GM12873 (cell line): ENCODE results near the gene IFT22.

Experiments used
- TF ChIP-seq, protein P1 (sequence below): IDR thresholded peaks from 2 replicates; pipeline ENCODE4 v1.5.1; 2012; ENCODE audit warnings: low read depth, mild to moderate bottlenecking, moderate library complexity, low read length, control low read depth; ENCODE audit not compliant: insufficient read depth; ENCODE audit errors: missing control alignments

The IFT22 gene

DNA sequence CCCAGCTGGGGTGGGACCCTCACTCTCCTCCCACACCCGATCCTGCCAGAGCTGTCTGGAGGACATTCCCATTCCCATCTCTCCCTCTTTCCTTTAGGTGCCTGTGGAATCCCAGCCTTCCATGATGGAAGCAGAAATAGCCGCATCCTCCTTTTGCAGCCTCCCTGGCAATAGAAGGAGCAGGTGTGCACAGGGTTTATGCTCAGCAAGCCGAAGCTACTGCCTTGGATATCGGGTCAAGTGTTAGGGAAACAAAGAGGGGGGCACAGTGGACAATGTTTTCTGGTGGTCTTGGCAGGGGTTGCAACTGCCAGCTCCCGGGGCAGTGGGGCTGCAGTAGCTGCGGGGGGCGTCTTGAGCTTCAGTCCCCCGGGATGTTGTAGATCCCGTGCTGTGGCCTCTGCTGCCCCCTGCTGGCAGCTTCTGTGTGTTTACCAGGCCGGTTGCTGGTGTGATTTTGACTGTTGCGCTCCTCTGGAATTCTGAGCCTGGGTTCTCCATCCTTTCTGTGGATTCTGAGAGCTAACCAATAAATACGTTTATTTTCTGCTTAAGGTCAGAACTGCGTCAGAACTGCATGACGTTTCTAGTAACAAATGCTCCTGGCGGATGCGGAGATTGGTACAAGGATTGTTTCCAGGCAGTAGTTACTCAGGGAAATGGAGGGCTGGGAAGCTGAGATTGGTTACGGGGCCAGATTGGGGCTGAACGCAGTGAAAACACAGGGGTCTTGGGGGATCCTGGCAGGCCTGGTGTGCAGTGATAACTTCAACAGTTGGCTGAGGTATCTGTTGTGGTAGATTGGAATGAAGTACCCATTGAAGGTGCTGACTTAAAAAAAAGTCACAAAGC lies 31.2 kb downstream of the IFT22 start:
- TF ChIP-seq, protein P1, sequence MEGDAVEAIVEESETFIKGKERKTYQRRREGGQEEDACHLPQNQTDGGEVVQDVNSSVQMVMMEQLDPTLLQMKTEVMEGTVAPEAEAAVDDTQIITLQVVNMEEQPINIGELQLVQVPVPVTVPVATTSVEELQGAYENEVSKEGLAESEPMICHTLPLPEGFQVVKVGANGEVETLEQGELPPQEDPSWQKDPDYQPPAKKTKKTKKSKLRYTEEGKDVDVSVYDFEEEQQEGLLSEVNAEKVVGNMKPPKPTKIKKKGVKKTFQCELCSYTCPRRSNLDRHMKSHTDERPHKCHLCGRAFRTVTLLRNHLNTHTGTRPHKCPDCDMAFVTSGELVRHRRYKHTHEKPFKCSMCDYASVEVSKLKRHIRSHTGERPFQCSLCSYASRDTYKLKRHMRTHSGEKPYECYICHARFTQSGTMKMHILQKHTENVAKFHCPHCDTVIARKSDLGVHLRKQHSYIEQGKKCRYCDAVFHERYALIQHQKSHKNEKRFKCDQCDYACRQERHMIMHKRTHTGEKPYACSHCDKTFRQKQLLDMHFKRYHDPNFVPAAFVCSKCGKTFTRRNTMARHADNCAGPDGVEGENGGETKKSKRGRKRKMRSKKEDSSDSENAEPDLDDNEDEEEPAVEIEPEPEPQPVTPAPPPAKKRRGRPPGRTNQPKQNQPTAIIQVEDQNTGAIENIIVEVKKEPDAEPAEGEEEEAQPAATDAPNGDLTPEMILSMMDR: peak; percentile 67

DNA sequence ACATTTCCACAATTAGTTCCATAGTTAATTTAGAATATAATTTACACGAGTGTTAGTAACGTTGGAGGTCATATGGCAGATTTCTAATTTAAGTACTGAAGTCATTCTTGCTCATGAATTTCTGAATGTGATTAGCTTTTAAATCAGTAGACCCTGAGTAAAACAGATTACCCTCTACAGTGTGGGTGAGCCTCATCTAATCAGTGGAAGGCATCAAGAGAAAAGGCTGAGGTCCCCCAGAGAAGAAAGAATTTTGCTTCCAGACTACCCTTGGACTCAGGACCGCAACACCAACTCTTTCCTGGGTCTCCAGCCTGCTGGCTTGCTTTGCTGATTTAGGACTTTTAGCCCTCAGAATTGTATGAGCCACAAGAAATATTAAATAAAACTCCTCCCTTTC lies 33.2 kb downstream of the IFT22 start:
- TF ChIP-seq, protein P1: no peak

DNA sequence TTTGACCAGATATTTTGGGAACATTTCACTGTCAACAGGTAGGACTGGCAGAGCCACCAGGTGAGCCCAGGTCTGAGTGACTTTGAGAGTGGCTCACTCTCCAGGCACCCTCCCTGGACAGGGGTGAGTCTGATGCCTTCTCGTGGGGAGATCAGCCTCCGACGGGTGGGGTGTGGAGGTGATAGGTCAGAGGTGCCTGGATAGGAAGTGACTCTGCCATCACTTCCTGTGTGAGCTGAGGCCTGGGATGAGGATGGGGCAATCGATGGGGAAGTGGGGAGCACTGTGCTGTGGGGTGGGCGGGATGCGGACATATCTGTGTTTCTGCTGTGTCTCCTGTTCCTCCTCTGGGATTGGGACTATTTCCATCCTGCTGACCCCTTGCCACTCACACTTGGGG lies 34.6 kb downstream of the IFT22 start:
- TF ChIP-seq, protein P1: no peak

DNA sequence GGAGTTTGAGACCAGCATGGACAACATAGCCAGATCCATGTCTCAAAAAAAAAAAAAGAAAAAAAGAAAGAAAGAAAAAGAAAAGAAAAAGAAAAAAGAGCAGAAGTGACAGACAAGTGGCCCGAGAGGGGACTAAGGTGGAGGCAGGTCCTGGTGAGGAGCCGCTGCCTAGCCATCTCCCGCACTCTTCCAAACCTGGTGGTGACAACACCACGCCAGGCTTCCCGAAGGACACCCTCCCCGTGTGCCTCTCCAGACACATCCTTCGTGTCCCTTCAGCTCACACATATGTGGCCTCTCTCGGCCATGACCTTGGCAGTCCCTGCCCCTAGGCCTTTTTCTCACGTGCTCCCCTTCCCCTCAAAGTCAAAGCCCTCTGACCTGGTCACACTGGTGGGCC lies 36.4 kb downstream of the IFT22 start:
- TF ChIP-seq, protein P1: no peak

DNA sequence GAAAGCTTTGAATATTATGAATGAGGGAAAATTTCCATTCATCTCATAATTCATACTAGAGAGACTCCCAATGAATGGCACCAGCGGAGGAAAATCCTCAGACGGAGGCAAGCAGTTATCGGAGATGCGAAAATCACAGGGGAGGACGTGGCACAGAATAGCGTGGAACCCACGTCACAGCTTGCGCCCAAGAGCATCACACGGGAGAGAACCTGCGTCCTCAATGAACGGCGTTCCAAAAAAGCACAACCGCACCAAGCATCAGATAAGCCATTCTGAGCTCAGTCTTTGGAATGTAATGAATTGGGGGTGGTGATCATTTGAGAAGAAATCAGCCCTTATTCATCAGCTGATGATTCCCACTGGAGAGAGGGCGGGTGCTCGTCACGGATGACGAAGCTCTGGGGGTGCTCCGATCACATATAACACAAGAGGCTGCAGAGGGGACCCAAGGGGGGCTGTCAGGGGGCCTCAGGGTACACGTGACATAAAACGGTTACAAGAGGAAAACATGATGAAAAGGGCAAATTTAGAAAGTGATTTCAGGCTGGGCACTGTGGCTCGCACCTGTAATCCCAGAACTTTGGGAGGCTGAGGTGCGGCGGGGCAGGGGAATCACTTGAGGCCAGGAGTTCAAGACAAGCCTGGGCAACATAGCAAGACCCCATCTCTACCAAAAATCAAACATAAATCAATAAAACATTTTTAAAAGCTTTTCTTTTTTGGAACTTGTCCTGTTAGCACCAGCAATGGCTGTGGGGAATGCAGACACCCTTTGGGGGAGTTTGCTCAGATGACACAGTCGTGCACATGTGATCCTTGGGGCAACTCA lies 42.9 kb downstream of the IFT22 start:
- TF ChIP-seq, protein P1: no peak

DNA sequence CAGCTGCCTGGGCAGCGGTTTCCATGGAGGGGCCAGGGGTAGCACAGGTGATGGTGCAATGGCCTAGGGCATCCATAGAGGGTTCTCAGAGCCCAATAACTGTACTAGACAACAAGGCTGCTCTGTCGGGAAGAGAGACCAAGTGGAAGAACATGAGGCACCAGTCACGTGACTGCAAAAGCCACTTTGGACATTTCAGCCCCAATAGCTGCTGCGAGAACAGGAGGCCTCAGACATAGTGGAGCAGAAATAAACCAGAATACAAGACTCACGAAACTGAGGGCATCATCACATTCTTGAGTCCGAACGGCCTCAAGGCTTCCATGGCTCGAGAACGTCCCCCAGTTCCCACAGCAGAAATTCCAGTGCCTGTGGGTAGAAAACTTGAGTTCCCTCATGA lies 44.5 kb downstream of the IFT22 start:
- TF ChIP-seq, protein P1: no peak

DNA sequence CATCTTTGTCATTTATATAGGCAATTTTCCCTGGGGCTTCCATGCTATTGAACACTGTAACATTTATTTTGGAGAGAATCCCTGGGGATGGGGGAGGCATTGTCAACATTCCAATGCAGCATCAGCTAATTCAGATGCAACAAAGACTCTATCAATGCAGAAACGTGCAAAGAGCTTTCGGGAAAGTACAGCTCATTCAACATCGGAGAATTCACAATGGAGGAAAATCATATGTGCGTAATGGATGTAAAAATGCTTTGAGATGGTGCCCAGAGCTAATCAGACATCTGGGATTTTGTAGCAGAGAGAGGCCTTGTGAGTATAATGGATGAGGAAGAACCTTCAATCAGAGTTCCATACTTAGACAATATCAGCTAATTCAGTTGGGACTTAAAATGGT lies 48.4 kb downstream of the IFT22 start:
- TF ChIP-seq, protein P1: no peak
